Fibroblast of peridontal ligament (primary cell): ENCODE measurements around the gene PROC.

ENCODE experiments used
- DNase-seq: peaks from one replicate; pipeline ENCODE4 v3.0.0-alpha.2; 2010; ENCODE audit errors: extremely low read depth

PROC gene

GRCh38 chr2:127414638-127415592 is 3.3 kb upstream of the PROC start:
- DNase-seq, result no peak

- DNase-seq, result no peak
These were observed 2.4 kb upstream of the PROC start for GRCh38 chr2:127415593-127416505.

GRCh38 chr2:127416506-127417001 is 1.7 kb upstream of the PROC start:
- DNase-seq, result no peak

- DNase-seq, result no peak
These were observed 821 bp upstream of the PROC start for GRCh38 chr2:127417406-127417805.

GRCh38 chr2:127419112-127419430 is 844 bp downstream of the PROC start:
- DNase-seq, result no peak

- no peak for DNase-seq
These were observed 1.3 kb downstream of the PROC start for GRCh38 chr2:127419448-127420038.

GRCh38 chr2:127420039-127420864 is 2.0 kb downstream of the PROC start:
- no peak for DNase-seq

- no peak for DNase-seq
These were observed 3.0 kb downstream of the PROC start for GRCh38 chr2:127421116-127421800.

- no peak for DNase-seq
These were observed 3.8 kb downstream of the PROC start for GRCh38 chr2:127421871-127422558.

- DNase-seq, result no peak
These were observed 4.6 kb downstream of the PROC start for GRCh38 chr2:127422559-127423477.

- DNase-seq, result no peak
These were observed 5.2 kb downstream of the PROC start for GRCh38 chr2:127423478-127423843.

GRCh38 chr2:127423880-127424279 is 5.7 kb downstream of the PROC start:
- DNase-seq, result no peak

- no peak for DNase-seq
These were observed 6.6 kb downstream of the PROC start for GRCh38 chr2:127424598-127425520.

GRCh38 chr2:127425540-127426490 is 7.6 kb downstream of the PROC start:
- no peak for DNase-seq

GRCh38 chr2:127426501-127427354 is 8.5 kb downstream of the PROC start:
- no peak for DNase-seq
